Caco-2 (cell line): ENCODE results near the gene IFNGR1. TPM values are rescaled to one million over a fixed set of nuclear protein-coding genes. Genes with fewer than 3 reads are reported as not detected.

Source experiments
- BruUV-seq: library from RNA; stranded (reverse); fragments of 400-500 nt; replicated peaks from 2 replicates; lab custom pipeline; 2021; lab: Mats Ljungman, UMichigan
- CTCF ChIA-PET: fragments of 300-600 bp; sonication (Branson Sonifier 250); formaldehyde crosslinking; loops from one replicate; lab custom pipeline; 2022; ENCODE audit warnings: antibody characterized with exemption; lab: Charles Lee
- POLR2A ChIA-PET: fragments of 300-600 bp; sonication (Branson Sonifier 250); formaldehyde crosslinking; loops from one replicate; lab custom pipeline; 2022; ENCODE audit warnings: antibody characterized with exemption; lab: Charles Lee
- DNase-seq, 2 experiments: peaks; one replicate each; pipeline versions ENCODE4 v3.0.0 to v3.0.0-alpha.2; 2020 to 2022
- H3K27me3 ChIP-seq: replicated peaks from 2 replicates; pipeline ENCODE4 v1.6.0; 2011; ENCODE audit warnings: low read length; ENCODE audit not compliant: control insufficient read depth, insufficient read depth
- H3K36me3 ChIP-seq: 2 replicates; pipeline ENCODE4 v1.5.1; 2011; ENCODE audit warnings: low read length; ENCODE audit not compliant: control insufficient read depth, insufficient read depth
- H3K4me1 ChIP-seq: fragments of 250-450 bp; sonication (Bioruptor Pico); 2 replicates; pipeline ENCODE4 v1.5.1; 2020; ENCODE audit warnings: mild to moderate bottlenecking
- H3K4me3 ChIP-seq: 2 replicates; pipeline ENCODE4 v1.5.1; 2011; ENCODE audit warnings: low read depth, mild to moderate bottlenecking, control low read depth, low read length
- H3K9me3 ChIP-seq: fragments of 250-450 bp; sonication (Bioruptor Pico); 2 replicates; pipeline ENCODE4 v1.5.1; 2020; ENCODE audit warnings: mild to moderate bottlenecking, moderate library complexity
- H3K27ac Mint-ChIP-seq: one replicate; pipeline ENCODE4 v1.8.0; 2022; ENCODE audit warnings: mixed read lengths; ENCODE audit not compliant: unreplicated experiment
- H3K27me3 Mint-ChIP-seq: one replicate; pipeline ENCODE4 v1.8.0; 2022; ENCODE audit warnings: mixed read lengths; ENCODE audit not compliant: insufficient read depth, unreplicated experiment
- H3K36me3 Mint-ChIP-seq: one replicate; pipeline ENCODE4 v1.8.0; 2022; ENCODE audit warnings: mild to moderate bottlenecking, mixed read lengths; ENCODE audit not compliant: insufficient read depth, unreplicated experiment
- H3K4me1 Mint-ChIP-seq: one replicate; pipeline ENCODE4 v1.8.0; 2022; ENCODE audit warnings: low read depth, mixed read lengths; ENCODE audit not compliant: unreplicated experiment
- H3K4me3 Mint-ChIP-seq: one replicate; pipeline ENCODE4 v1.8.0; 2022; ENCODE audit warnings: mild to moderate bottlenecking, moderate library complexity, mixed read lengths; ENCODE audit not compliant: unreplicated experiment
- H3K9me3 Mint-ChIP-seq: one replicate; pipeline ENCODE4 v1.8.0; 2022; ENCODE audit warnings: mixed read lengths; ENCODE audit not compliant: unreplicated experiment
- CTCF ChIP-seq, 2 experiments: fragments of 200-600 bp in 1 of 2; IDR thresholded peaks; 1 replicate in 1 of 2; 2 replicates in 1 of 2; pipeline versions ENCODE4 v1.5.1 to v1.8.0; 2011 to 2022; ENCODE audit warnings: antibody characterized with exemption in 1 of 2, control low read depth in 1 of 2, inconsistent platforms in 1 of 2, low read depth in 1 of 2, low read length in 1 of 2, mild to moderate bottlenecking in 1 of 2, moderate library complexity in 1 of 2; ENCODE audit not compliant: insufficient read depth in 1 of 2, severe bottlenecking in 1 of 2, unreplicated experiment in 1 of 2
- intact Hi-C: fragments of 100-400 bp; cut with micrococcal nuclease; formaldehyde crosslinking; loops from one replicate; pipeline ENCODE4 v1.10.0; 2022; ENCODE audit not compliant: unreplicated experiment
- total RNA-seq: library from RNA; stranded (reverse); gene quantifications from 2 replicates; pipeline ENCODE4 v1.2.3, GENCODE V29; 2022

Gene IFNGR1
- total RNA-seq, 1 experiment from 2014 or later = 58.0 TPM

GRCh38 chr6:137163732-137164318 is 55.4 kb downstream of the IFNGR1 start:
- Histone ChIP-seq H3K36me3 (no peaks in the 10 kb centered on the region), H3K27me3 (no peaks in the 10 kb centered on the region), H3K4me3 (no peak overlapping the region), H3K4me1 (peaks cover 6% of the 10 kb centered on the region; the same call in 1 of the 2 replicates), H3K9me3 (peaks cover 18% of the 10 kb centered on the region; the same call in 1 of the 2 replicates)
- ChIA-PET CTCF (no interaction called here), POLR2A (no interaction called here)
- DNase-seq = no peak
- no peak overlapping the region for H3K4me3 Mint-ChIP-seq
- H3K36me3 Mint-ChIP-seq = no peaks in the 10 kb centered on the region
- no peak overlapping the region for H3K27ac Mint-ChIP-seq
- no peaks in the 10 kb centered on the region for H3K4me1 Mint-ChIP-seq
- BruUV-seq = no TSS peak
- intact Hi-C loops = no loop called here
- H3K9me3 Mint-ChIP-seq = peaks cover 71% of the 10 kb centered on the region
- no peaks in the 10 kb centered on the region for H3K27me3 Mint-ChIP-seq
- no peak for TF ChIP-seq CTCF (IDR thresholded peaks at IDR 0.05; ENCODE audit: insufficient read depth in 1 of 2, low read depth in 1 of 2, low read length in 1 of 2, severe bottlenecking in 1 of 2, unreplicated experiment in 1 of 2)

GRCh38 chr6:137162692-137163306 is 56.4 kb downstream of the IFNGR1 start:
- H3K4me3 ChIP-seq = no peak overlapping the region
- CTCF ChIA-PET = interaction anchor here (1.3 kb wide), 1 partner anchor 69 kb away, joined by 3 read pairs; no protein-coding TSS in a partner anchor
- Mint-ChIP-seq H3K27ac (no peak overlapping the region), H3K4me1 (no peaks in the 10 kb centered on the region), H3K4me3 (no peak overlapping the region), H3K36me3 (no peaks in the 10 kb centered on the region), H3K9me3 (peaks cover 81% of the 10 kb centered on the region), H3K27me3 (no peaks in the 10 kb centered on the region)
- intact Hi-C loops = no loop called here
- peaks cover 6% of the 10 kb centered on the region; the same call in 1 of the 2 replicates for H3K4me1 ChIP-seq
- BruUV-seq = no TSS peak
- TF ChIP-seq CTCF (IDR thresholded peaks at IDR 0.05; ENCODE audit: insufficient read depth in 1 of 2, low read depth in 1 of 2, low read length in 1 of 2, severe bottlenecking in 1 of 2, unreplicated experiment in 1 of 2) = no peak
- H3K27me3 ChIP-seq = no peaks in the 10 kb centered on the region
- peaks cover 18% of the 10 kb centered on the region; the same call in 1 of the 2 replicates for H3K9me3 ChIP-seq
- no peak for DNase-seq
- POLR2A ChIA-PET = no interaction called here
- no peaks in the 10 kb centered on the region for H3K36me3 ChIP-seq

GRCh38 chr6:137161949-137162348 is 57.2 kb downstream of the IFNGR1 start:
- no TSS peak for BruUV-seq
- intact Hi-C loops = no loop called here
- Mint-ChIP-seq H3K27me3 (no peaks in the 10 kb centered on the region), H3K4me1 (no peaks in the 10 kb centered on the region), H3K9me3 (peaks cover 81% of the 10 kb centered on the region), H3K27ac (no peak overlapping the region), H3K36me3 (no peaks in the 10 kb centered on the region), H3K4me3 (no peak overlapping the region)
- H3K36me3 ChIP-seq = no peaks in the 10 kb centered on the region
- POLR2A ChIA-PET = no interaction called here
- no peak for TF ChIP-seq CTCF (IDR thresholded peaks at IDR 0.05; ENCODE audit: insufficient read depth in 1 of 2, low read depth in 1 of 2, low read length in 1 of 2, severe bottlenecking in 1 of 2, unreplicated experiment in 1 of 2)
- H3K27me3 ChIP-seq = no peaks in the 10 kb centered on the region
- H3K9me3 ChIP-seq = peaks cover 18% of the 10 kb centered on the region; the same call in 1 of the 2 replicates
- H3K4me3 ChIP-seq = no peak overlapping the region
- CTCF ChIA-PET = interaction anchor here (1.3 kb wide), 1 partner anchor 68 kb away, joined by 3 read pairs; no protein-coding TSS in a partner anchor
- no peak for DNase-seq
- peaks cover 6% of the 10 kb centered on the region; the same call in 1 of the 2 replicates for H3K4me1 ChIP-seq
